DND-41 (cell line): ENCODE results near the gene RELN.

ENCODE experiments used
- CTCF ChIP-seq: IDR thresholded peaks from 2 replicates; pipeline ENCODE4 v1.5.1; 2012; ENCODE audit warnings: borderline replicate concordance, low read length, moderate library complexity, mild to moderate bottlenecking; ENCODE audit not compliant: poor library complexity, severe bottlenecking; ENCODE audit errors: extremely low read depth
- EZH2 ChIP-seq: IDR thresholded peaks from 3 replicates; pipeline ENCODE4 v1.6.1; 2012; ENCODE audit warnings: borderline replicate concordance, low read depth, mild to moderate bottlenecking, moderate library complexity, low read length, inconsistent platforms; ENCODE audit not compliant: severe bottlenecking

DNA sequence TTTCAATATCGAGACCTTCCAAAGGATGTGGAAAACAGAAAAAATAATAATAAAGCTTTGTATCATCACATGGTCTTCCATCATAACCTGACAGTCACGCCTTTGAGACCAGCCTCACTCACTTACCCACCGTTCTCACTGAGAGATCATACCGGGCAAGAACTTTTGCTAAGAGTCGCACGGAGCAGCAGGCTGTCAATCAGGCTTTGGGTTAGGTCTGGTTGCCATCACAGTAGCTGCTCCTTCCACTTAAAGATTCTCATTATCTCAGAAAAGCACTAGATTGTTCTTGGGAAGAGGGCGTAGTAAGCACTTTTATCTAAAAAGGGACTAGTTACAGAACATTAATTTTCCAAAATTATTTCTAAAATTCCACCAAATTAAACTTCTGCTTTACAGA is 2.0 kb downstream of the RELN start:
- no peak for TF ChIP-seq CTCF
- no peak for TF ChIP-seq EZH2
